ENCODE data around the gene REEP6. TPM values are rescaled to one million over a fixed set of nuclear protein-coding genes. Genes with fewer than 3 reads are reported as not detected.
"Not testable (repeated sequence)": the region's sequence is repeated elsewhere in the genome, so short reads cannot be mapped to it uniquely, and the experiment has no call there.

REEP6 gene
- total RNA-seq, 3 donors from 2014 or later (not counting 1 experiment from before 2014, with no cell fraction given): 3.9 to 5.0 (median 4.3) TPM

- H3K27me3 ChIP-seq (ENCODE audit: control insufficient read depth, insufficient read depth, low read length): peaks cover under 1% of the 10 kb centered on the region
- ATAC-seq (no peak), DNase-seq (no peak)
- H3K27me3 Mint-ChIP-seq (ENCODE audit: low read depth in 2 of 2): peaks cover 0 to 2% of the 10 kb centered on the region in 2 donors
- H3K27ac ChIP-seq (ENCODE audit: low read length): no peak overlapping the region
- no peaks in the 10 kb centered on the region for H3K9me3 Mint-ChIP-seq
- no peaks in the 10 kb centered on the region for H3K4me1 Mint-ChIP-seq
- 89% methylated on average over 25 of the region's 25 CpGs for WGBS (ENCODE audit: insufficient coverage)
- no peak overlapping the region for H3K27ac Mint-ChIP-seq
- intact Hi-C loops (cut with micrococcal nuclease): loop anchor here (10.0 kb wide), 1 partner anchor 223 kb away; the partner anchor contains the start of gene FAM174C
- H3K4me1 ChIP-seq (ENCODE audit: control insufficient read depth, insufficient read depth, low read length): no peaks in the 10 kb centered on the region
- no peaks in the 10 kb centered on the region for H3K36me3 Mint-ChIP-seq
- TF ChIP-seq CTCF (IDR thresholded peaks at IDR 0.05): no peak
- H3K4me3 Mint-ChIP-seq: no peak overlapping the region
- no peak overlapping the region for H3K4me3 ChIP-seq (ENCODE audit: low read length)
- H3K9me3 ChIP-seq (ENCODE audit: control insufficient read depth, insufficient read depth, low read length): no peaks in the 10 kb centered on the region
- H3K36me3 ChIP-seq (ENCODE audit: control insufficient read depth, insufficient read depth, low read length): no peaks in the 10 kb centered on the region
Measured at GRCh38 chr19:1497578-1498235, 6.7 kb downstream of the REEP6 start.

GRCh38 chr19:1499231-1499630, 8.2 kb downstream of the REEP6 start:
- not testable (repeated sequence) for H3K4me3 ChIP-seq (ENCODE audit: low read length); H3K27ac Mint-ChIP-seq; DNase-seq; H3K36me3 ChIP-seq (ENCODE audit: control insufficient read depth, insufficient read depth, low read length); H3K9me3 ChIP-seq (ENCODE audit: control insufficient read depth, insufficient read depth, low read length); H3K4me3 Mint-ChIP-seq; H3K36me3 Mint-ChIP-seq; ATAC-seq; H3K27ac ChIP-seq (ENCODE audit: low read length); H3K27me3 Mint-ChIP-seq (ENCODE audit: low read depth in 2 of 2); H3K4me1 Mint-ChIP-seq; H3K9me3 Mint-ChIP-seq
- 100% methylated on average over 1 of the region's 34 CpGs for WGBS (ENCODE audit: insufficient coverage)
- Histone ChIP-seq H3K4me1 (ENCODE audit: control insufficient read depth, insufficient read depth, low read length) (peaks cover 10% of the 10 kb centered on the region), H3K27me3 (ENCODE audit: control insufficient read depth, insufficient read depth, low read length) (peaks cover 11% of the 10 kb centered on the region)
- intact Hi-C loops (cut with micrococcal nuclease): loop anchor here (10.0 kb wide), 1 partner anchor 224 kb away; the partner anchor contains the start of gene FAM174C

- no peak for TF ChIP-seq CTCF (IDR thresholded peaks at IDR 0.05)
- no peak overlapping the region for H3K4me3 ChIP-seq (ENCODE audit: low read length)
- no peak overlapping the region for H3K27ac ChIP-seq (ENCODE audit: low read length)
- peaks cover 10% of the 10 kb centered on the region for H3K4me1 ChIP-seq (ENCODE audit: control insufficient read depth, insufficient read depth, low read length)
- no peak overlapping the region for H3K27ac Mint-ChIP-seq
- H3K4me3 Mint-ChIP-seq: no peak overlapping the region
- DNase-seq: no peak
- H3K36me3 Mint-ChIP-seq: no peaks in the 10 kb centered on the region
- no peak for ATAC-seq
- H3K9me3 ChIP-seq (ENCODE audit: control insufficient read depth, insufficient read depth, low read length): no peaks in the 10 kb centered on the region
- peaks cover 2% of the 10 kb centered on the region in 2 donors for H3K4me1 Mint-ChIP-seq
- no peaks in the 10 kb centered on the region for H3K36me3 ChIP-seq (ENCODE audit: control insufficient read depth, insufficient read depth, low read length)
- H3K9me3 Mint-ChIP-seq: no peaks in the 10 kb centered on the region
- intact Hi-C loops (cut with micrococcal nuclease): no loop called here
- peaks cover 9 to 14% of the 10 kb centered on the region in 2 donors for H3K27me3 Mint-ChIP-seq (ENCODE audit: low read depth in 2 of 2)
- WGBS (ENCODE audit: insufficient coverage): 94% methylated on average over 9 of the region's 9 CpGs
- H3K27me3 ChIP-seq (ENCODE audit: control insufficient read depth, insufficient read depth, low read length): peaks cover 11% of the 10 kb centered on the region
Measured at GRCh38 chr19:1501200-1501595, 10.2 kb downstream of the REEP6 start.

DNA sequence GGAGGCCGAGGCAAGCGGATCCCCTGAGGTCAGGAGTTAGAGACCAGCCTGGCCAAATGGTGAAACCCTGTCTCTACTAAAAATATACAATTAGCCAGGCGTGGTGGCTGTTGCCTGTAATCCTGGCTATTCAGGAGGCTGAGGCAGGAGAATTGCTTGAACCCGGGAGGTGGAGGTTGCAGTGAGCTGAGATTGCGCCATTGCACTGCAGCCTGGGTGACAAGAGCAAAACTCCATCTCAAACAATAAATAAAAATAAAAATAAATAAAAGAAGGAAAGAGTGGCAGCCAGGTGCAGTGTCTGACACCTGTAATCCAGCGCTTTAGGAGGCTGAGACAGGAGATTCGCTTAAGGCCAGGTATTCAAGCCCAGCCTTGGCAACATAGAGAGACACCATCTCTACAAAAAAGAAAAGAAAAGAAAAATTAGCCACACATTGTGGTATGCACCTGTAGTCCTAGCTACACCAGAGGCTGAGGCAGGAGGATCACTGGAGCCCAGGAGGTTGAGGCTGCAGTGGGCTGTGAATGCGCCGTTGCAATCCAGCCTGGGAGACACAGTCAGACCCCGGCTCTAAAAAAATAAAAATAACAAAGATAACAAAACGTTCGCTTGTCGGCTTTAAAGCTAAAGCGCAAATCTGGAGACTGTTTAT, 11.6 kb downstream of the REEP6 start:
- Mint-ChIP-seq H3K27ac (no peak overlapping the region), H3K27me3 (ENCODE audit: low read depth in 2 of 2) (peaks cover 9 to 17% of the 10 kb centered on the region in 2 donors)

More for the DNA sequence above, 11.6 kb downstream of the REEP6 start:
- no peaks in the 10 kb centered on the region for H3K36me3 Mint-ChIP-seq
- no peak overlapping the region for H3K4me3 ChIP-seq (ENCODE audit: low read length)
- H3K4me3 Mint-ChIP-seq: no peak overlapping the region
- no peak for TF ChIP-seq CTCF (IDR thresholded peaks at IDR 0.05)
- DNase-seq (no peak), ATAC-seq (no peak)
- H3K9me3 ChIP-seq (ENCODE audit: control insufficient read depth, insufficient read depth, low read length): peaks cover 5% of the 10 kb centered on the region
- H3K4me1 Mint-ChIP-seq: peaks cover 6 to 9% of the 10 kb centered on the region in 2 donors
- H3K27ac ChIP-seq (ENCODE audit: low read length): no peak overlapping the region
- H3K9me3 Mint-ChIP-seq: no peaks in the 10 kb centered on the region
- H3K36me3 ChIP-seq (ENCODE audit: control insufficient read depth, insufficient read depth, low read length): no peaks in the 10 kb centered on the region
- H3K4me1 ChIP-seq (ENCODE audit: control insufficient read depth, insufficient read depth, low read length): peaks cover 16% of the 10 kb centered on the region
- WGBS (ENCODE audit: insufficient coverage): 76% methylated on average over 11 of the region's 14 CpGs
- H3K27me3 ChIP-seq (ENCODE audit: control insufficient read depth, insufficient read depth, low read length): peaks cover 11% of the 10 kb centered on the region
- intact Hi-C loops (cut with micrococcal nuclease): no loop called here

All from natural killer cell (primary cell).